HG03139 (cell line): ENCODE measurements around the gene ARL5C.
"Not testable (repeated sequence)": the region's sequence is repeated elsewhere in the genome, so short reads cannot be mapped to it uniquely, and the experiment has no call there.

Source experiments
- ATAC-seq: cut with Tn5 transposase; IDR thresholded peaks from one replicate; pipeline ENCODE4 v1.9.1; 2021; ENCODE audit not compliant: unreplicated experiment

The ARL5C gene

GRCh38 chr17:39168503-39168902 is 2.5 kb upstream of the ARL5C start:
- ATAC-seq, result not testable (repeated sequence)

- ATAC-seq, result no peak
Observed at GRCh38 chr17:39167476-39167875, 1.5 kb upstream of the ARL5C start.

GRCh38 chr17:39166437-39167335 is 725 bp upstream of the ARL5C start:
- ATAC-seq, result no peak

GRCh38 chr17:39165178-39165840 is 652 bp downstream of the ARL5C start:
- no peak for ATAC-seq

GRCh38 chr17:39164675-39165143 is 1.3 kb downstream of the ARL5C start:
- peak; percentile 73 for ATAC-seq

GRCh38 chr17:39161962-39162361 is 4.0 kb downstream of the ARL5C start:
- ATAC-seq, result no peak

GRCh38 chr17:39158623-39159022 is 7.3 kb downstream of the ARL5C start:
- no peak for ATAC-seq

- no peak for ATAC-seq
Observed at GRCh38 chr17:39156491-39156890, 9.5 kb downstream of the ARL5C start.

- no peak for ATAC-seq
Observed at GRCh38 chr17:39155654-39156053, 10.3 kb downstream of the ARL5C start.

GRCh38 chr17:39153599-39154051 is 12.3 kb downstream of the ARL5C start:
- peak; percentile 46 for ATAC-seq

GRCh38 chr17:39151943-39152818 is 13.8 kb downstream of the ARL5C start:
- no peak for ATAC-seq

- ATAC-seq, result no peak
Observed at GRCh38 chr17:39151150-39151942, 14.6 kb downstream of the ARL5C start, which contains the start of gene PLXDC1. PLXDC1 (minus strand) TSS chr17:39151637; CDS start chr17:39151437, 200 bp downstream.

GRCh38 chr17:39150795-39151149 is 15.2 kb downstream of the ARL5C start:
- ATAC-seq, result no peak

- ATAC-seq, result no peak
Observed at GRCh38 chr17:39150104-39150634, 15.8 kb downstream of the ARL5C start.

- no peak for ATAC-seq
Observed at GRCh38 chr17:39147221-39148185, 18.5 kb downstream of the ARL5C start.

GRCh38 chr17:39146273-39146672 is 19.7 kb downstream of the ARL5C start:
- no peak for ATAC-seq

GRCh38 chr17:39145143-39145542 is 20.8 kb downstream of the ARL5C start:
- no peak for ATAC-seq

GRCh38 chr17:39144416-39144840 is 21.5 kb downstream of the ARL5C start:
- no peak for ATAC-seq
